Gastrocnemius medialis (tissue), 4 donors: ENCODE results near the gene VASH1. TPM values are rescaled to one million over a fixed set of nuclear protein-coding genes. Genes with fewer than 3 reads are reported as not detected.

Experiments
- ATAC-seq, 2 donors: fragments of 150-250 bp; one replicate each; pipeline ENCODE4 v1.9.1; 2016
- DNase-seq, 2 donors: peaks; one replicate each; pipeline ENCODE4 v3.0.0-alpha.2; 2019
- H3K27ac ChIP-seq, 4 donors: fragments of 200-600 bp; sonication (generic); 1 replicate in 1 of 4; 2 replicates in 3 of 4; pipeline ENCODE4 v1.5.1; 2016 to 2018; ENCODE audit warnings: mild to moderate bottlenecking in 2 of 4, moderate library complexity in 1 of 4
- H3K27me3 ChIP-seq, 3 donors: fragments of 200-600 bp; sonication (generic) in 2 of 3; 1 replicate in 1 of 3; 2 replicates in 2 of 3; pipeline versions ENCODE4 v1.5.1 to v1.6.0; 2016 to 2019; ENCODE audit warnings: mild to moderate bottlenecking in 1 of 3, moderate library complexity in 1 of 3
- H3K36me3 ChIP-seq, 2 donors: fragments of 200-600 bp; sonication (generic) in 1 of 2; one replicate each; pipeline ENCODE4 v1.5.1; 2017 to 2018
- H3K4me1 ChIP-seq, 2 donors: fragments of 200-600 bp; sonication (generic) in 1 of 2; one replicate each; pipeline ENCODE4 v1.5.1; 2016 to 2017; ENCODE audit warnings: mild to moderate bottlenecking in 2 of 2
- H3K4me3 ChIP-seq, 4 donors: fragments of 200-600 bp; sonication (generic) in 3 of 4; 1 replicate in 1 of 4; 2 replicates in 3 of 4; pipeline ENCODE4 v1.5.1; 2016 to 2019; ENCODE audit warnings: mild to moderate bottlenecking in 2 of 4
- H3K9me3 ChIP-seq, 3 donors: fragments of 200-600 bp; sonication (generic) in 2 of 3; 1 replicate in 1 of 3; 2 replicates in 2 of 3; pipeline ENCODE4 v1.5.1; 2016 to 2019
- POLR2A ChIP-seq, 2 donors: fragments of 450-650 bp; IDR thresholded peaks; one replicate each; pipeline ENCODE4 v1.6.1; 2017; ENCODE audit warnings: antibody characterized with exemption in 2 of 2, mild to moderate bottlenecking in 2 of 2, moderate library complexity in 2 of 2
- in situ Hi-C, 4 donors: fragments of 200-750 bp; cut with MboI; loops; one replicate each; pipeline versions ENCODE4 v1.15.0 to v1.8.0; 2017; ENCODE audit warnings: low sequenced_read_pairs in 4 of 4
- intact Hi-C: fragments of 100-400 bp; cut with DNase I; formaldehyde crosslinking; loops from one replicate; pipeline ENCODE4 v1.15.1; 2023; ENCODE audit warnings: low total_unique reads
- total RNA-seq, 4 donors: library from RNA; depleted of rRNA; stranded (reverse); fragments of >200 nt; gene quantifications; one replicate each; pipeline versions ENCODE4 v1.1.0 to v1.2.3, GENCODE V29; 2016
- TF ChIP-seq, protein P1 (sequence below), 5 experiments: fragments of 450-650 bp in 3 of 5; fragments of 200-600 bp in 2 of 5; sonication (generic) in 2 of 5; IDR thresholded peaks in 4 of 5; conservative IDR thresholded peaks in 1 of 5; 1 replicate in 4 of 5; 2 replicates in 1 of 5; pipeline ENCODE4 v1.5.1; 2016 to 2019; ENCODE audit warnings: antibody characterized with exemption in 5 of 5, mild to moderate bottlenecking in 3 of 5, moderate library complexity in 3 of 5

VASH1 gene
- total RNA-seq, 4 donors from 2014 or later, result 0.56 to 6.1 (median 1.2) TPM

DNA sequence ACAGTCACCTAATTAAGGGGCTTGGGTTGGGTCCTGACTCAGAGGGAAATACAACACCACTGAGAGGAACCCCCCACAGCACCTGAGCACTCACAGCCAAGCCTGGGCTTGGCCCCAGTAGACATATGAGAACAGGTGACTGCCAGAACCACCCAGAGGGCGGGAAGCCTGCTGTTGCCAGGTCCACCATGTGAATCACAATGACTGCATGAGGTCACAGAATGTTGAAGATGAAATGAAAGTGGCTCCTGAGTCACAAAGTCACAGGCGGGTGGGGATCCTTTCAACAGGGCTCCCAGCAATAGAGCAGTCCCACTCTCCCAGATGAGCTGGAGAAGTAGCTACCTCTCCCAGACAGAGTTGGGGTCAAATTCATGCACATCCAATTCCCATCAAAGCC is 64.9 kb downstream of the VASH1 start, which contains the start of gene LRRC74A:
LRRC74A (plus strand) TSS at position 287 of the 400 bp plus-strand sequence. CDS start 290 bp downstream, outside the sequence.
- Histone ChIP-seq H3K36me3 (no peaks in the 10 kb centered on the region), H3K4me3 (no peak within 1 kb of the TSS), H3K9me3 (no peaks in the 10 kb centered on the region), H3K27ac (no peak within 1 kb of the TSS), H3K27me3 (no peaks in the 10 kb centered on the region), H3K4me1 (peaks cover 4 to 15% of the 10 kb centered on the region in 2 donors)
- no peak for DNase-seq
- TF ChIP-seq, protein P1, sequence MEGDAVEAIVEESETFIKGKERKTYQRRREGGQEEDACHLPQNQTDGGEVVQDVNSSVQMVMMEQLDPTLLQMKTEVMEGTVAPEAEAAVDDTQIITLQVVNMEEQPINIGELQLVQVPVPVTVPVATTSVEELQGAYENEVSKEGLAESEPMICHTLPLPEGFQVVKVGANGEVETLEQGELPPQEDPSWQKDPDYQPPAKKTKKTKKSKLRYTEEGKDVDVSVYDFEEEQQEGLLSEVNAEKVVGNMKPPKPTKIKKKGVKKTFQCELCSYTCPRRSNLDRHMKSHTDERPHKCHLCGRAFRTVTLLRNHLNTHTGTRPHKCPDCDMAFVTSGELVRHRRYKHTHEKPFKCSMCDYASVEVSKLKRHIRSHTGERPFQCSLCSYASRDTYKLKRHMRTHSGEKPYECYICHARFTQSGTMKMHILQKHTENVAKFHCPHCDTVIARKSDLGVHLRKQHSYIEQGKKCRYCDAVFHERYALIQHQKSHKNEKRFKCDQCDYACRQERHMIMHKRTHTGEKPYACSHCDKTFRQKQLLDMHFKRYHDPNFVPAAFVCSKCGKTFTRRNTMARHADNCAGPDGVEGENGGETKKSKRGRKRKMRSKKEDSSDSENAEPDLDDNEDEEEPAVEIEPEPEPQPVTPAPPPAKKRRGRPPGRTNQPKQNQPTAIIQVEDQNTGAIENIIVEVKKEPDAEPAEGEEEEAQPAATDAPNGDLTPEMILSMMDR (IDR thresholded peaks at IDR 0.05 in 4 of 5, conservative IDR thresholded peaks at IDR 0.05 in 1 of 5), result no peak
- no peak for TF ChIP-seq POLR2A (IDR thresholded peaks at IDR 0.05)
- no peak for ATAC-seq
- in situ Hi-C loops, result no loop called here
- intact Hi-C loops, result no loop called here

DNA sequence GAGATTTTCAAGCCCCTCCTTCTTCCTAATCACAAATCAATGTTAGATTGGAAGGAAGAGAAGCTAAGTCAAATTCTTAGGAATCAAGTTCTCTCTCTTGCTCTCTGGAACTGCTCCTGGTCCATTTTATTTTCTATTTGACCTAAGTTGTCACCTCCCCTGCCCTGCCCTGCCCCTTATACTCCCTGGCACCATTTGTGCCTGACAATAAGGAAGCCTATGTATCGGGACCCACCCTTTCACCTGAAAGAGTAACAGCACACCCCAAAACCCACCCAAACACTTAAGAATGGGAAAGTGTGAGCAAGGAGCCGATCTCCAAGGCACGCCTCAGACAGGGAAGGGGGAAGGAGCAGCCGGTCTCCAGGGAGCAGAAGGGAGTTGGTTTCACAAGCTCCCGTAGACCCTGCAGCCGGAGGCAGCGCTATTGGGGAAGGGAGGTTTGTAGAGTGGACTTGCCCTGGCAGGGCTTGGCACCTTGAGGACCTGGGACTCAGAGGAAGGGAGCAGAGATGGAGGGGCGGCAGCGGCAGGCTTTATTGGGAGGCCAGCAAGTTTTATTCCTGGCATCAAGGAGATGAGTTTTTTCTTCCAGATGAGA is 66.5 kb downstream of the VASH1 start:
- intact Hi-C loops, result no loop called here
- peak; percentile 14 to 25 for ATAC-seq

DNA sequence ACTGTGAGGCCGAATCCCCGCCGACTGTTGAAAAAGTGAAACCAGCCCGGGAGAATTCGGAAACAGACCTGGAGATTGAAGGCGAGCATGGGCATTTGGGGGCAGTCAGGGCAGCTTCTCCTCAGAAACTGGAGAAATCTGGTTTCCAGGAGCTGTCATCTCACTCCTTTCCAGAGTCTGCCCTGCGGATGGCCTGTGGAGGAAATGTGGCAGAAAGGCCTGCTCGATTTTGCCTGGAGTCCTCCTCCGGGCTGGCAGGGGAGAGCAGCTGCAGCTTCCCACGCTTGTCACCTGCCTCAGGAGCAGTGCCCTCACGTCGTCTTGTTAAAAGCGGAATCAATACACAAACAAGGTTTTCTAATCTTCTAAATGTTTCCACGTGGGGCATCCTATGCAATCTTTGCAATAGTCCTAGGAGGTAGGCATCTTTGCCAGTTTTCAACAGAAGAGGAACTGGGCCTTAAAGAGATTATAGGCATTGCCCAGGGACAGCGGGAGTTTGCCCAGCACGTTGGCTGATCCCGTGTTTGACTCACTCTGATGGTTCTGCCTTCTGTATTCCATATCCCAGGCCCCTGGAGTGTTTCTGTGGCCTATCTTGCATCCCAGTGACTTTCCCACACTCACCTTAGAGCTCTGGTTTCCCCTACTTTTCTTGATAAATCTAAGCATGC is 67.2 kb downstream of the VASH1 start:
- Histone ChIP-seq H3K27me3 (no peaks in the 10 kb centered on the region), H3K27ac (peak overlapping the region; percentile 20 to 49 (median 22)), H3K36me3 (no peaks in the 10 kb centered on the region), H3K9me3 (no peaks in the 10 kb centered on the region), H3K4me1 (peaks cover 4 to 15% of the 10 kb centered on the region in 2 donors), H3K4me3 (peak overlapping the region; percentile 31 to 55 (median 41))
- in situ Hi-C loops, result no loop called here
- DNase-seq, result no peak
- intact Hi-C loops, result no loop called here
- TF ChIP-seq, protein P1 (IDR thresholded peaks at IDR 0.05 in 4 of 5, conservative IDR thresholded peaks at IDR 0.05 in 1 of 5), result no peak
- no peak for TF ChIP-seq POLR2A (IDR thresholded peaks at IDR 0.05)
- ATAC-seq, result peak; percentile 19 to 47

More for the DNA sequence above, 66.5 kb downstream of the VASH1 start:
- Histone ChIP-seq H3K27me3 (no peaks in the 10 kb centered on the region), H3K9me3 (no peaks in the 10 kb centered on the region), H3K4me3 (peak overlapping the region; percentile 31 to 55 (median 41)), H3K4me1 (peaks cover 4 to 15% of the 10 kb centered on the region in 2 donors), H3K36me3 (no peaks in the 10 kb centered on the region), H3K27ac (peak overlapping the region; percentile 20 to 27 (median 22))
- in situ Hi-C loops, result no loop called here
- DNase-seq, result no peak
- TF ChIP-seq, protein P1 (IDR thresholded peaks at IDR 0.05 in 4 of 5, conservative IDR thresholded peaks at IDR 0.05 in 1 of 5), result no peak
- no peak for TF ChIP-seq POLR2A (IDR thresholded peaks at IDR 0.05)

DNA sequence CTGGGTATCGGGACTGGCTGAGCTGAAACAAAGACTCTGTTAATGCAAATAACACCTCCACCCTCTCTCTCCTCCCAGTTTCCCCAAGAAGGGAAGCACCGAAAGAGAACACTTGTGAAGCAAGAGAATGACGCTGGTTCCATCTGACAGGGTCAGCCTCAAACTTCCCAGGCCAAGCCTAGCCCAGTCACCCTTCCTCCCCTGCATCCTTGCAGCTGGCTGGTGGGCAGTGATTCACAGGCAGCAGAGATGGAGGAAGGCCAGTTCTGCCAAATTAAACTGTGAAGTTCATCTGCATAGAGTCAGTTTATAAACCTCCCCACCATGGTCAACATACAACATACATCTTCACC is 67.7 kb downstream of the VASH1 start:
- Histone ChIP-seq H3K4me1 (peaks cover 4 to 15% of the 10 kb centered on the region in 2 donors), H3K9me3 (no peaks in the 10 kb centered on the region), H3K27ac (peak overlapping the region in 2 of 4 donors; percentile 41 to 49), H3K27me3 (no peaks in the 10 kb centered on the region), H3K36me3 (no peaks in the 10 kb centered on the region), H3K4me3 (no peak overlapping the region)
- DNase-seq (no peak), ATAC-seq (no peak)
- in situ Hi-C loops (no loop called here), intact Hi-C loops (no loop called here)
- no peak for TF ChIP-seq POLR2A (IDR thresholded peaks at IDR 0.05)
- TF ChIP-seq, protein P1 (IDR thresholded peaks at IDR 0.05 in 4 of 5, conservative IDR thresholded peaks at IDR 0.05 in 1 of 5), result no peak
